ENCODE data around the gene PILRA. TPM values are rescaled to one million over a fixed set of nuclear protein-coding genes. Genes with fewer than 3 reads are reported as not detected.
A peak's percentile ranks its signal among the peaks of the same experiment; 100 is the strongest.

PILRA gene
- total and polyA plus RNA-seq, 2 experiments from 2014 or later = 0.38 to 5.3 TPM

- TF ChIP-seq, protein P1, sequence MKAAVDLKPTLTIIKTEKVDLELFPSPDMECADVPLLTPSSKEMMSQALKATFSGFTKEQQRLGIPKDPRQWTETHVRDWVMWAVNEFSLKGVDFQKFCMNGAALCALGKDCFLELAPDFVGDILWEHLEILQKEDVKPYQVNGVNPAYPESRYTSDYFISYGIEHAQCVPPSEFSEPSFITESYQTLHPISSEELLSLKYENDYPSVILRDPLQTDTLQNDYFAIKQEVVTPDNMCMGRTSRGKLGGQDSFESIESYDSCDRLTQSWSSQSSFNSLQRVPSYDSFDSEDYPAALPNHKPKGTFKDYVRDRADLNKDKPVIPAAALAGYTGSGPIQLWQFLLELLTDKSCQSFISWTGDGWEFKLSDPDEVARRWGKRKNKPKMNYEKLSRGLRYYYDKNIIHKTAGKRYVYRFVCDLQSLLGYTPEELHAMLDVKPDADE (IDR thresholded peaks at IDR 0.05) = peak; percentile 83
- peak; percentile 50 for TF ChIP-seq CREB1 (CRISPR knock-in tag; IDR thresholded peaks at IDR 0.05; ENCODE audit: low read depth)
- TF ChIP-seq ZNF462 (CRISPR knock-in tag; IDR thresholded peaks at IDR 0.05) = no peak
- no peak for TF ChIP-seq STAT1 (IDR thresholded peaks at IDR 0.05; ENCODE audit: unreplicated experiment)
- TF ChIP-seq POLR2AphosphoS5 (IDR thresholded peaks at IDR 0.05; ENCODE audit: low read depth) = peak; percentile 100
- Histone ChIP-seq H3K9me2 (ENCODE audit: insufficient read depth) (0 out of 2 replicates have a peak, but pooled peaks cover 3% of the 10 kb centered on the region), H3K36me3 (ENCODE audit: insufficient read depth) (no peaks in the 10 kb centered on the region), H3K79me2 (replicated peaks; ENCODE audit: insufficient read depth) (peaks cover 31% of the 10 kb centered on the region), H3K27me3 (ENCODE audit: insufficient read depth) (peaks cover 9% of the 10 kb centered on the region), H3K4me3 (peak within 1 kb of the TSS; percentile 67), H3K27ac (ENCODE audit: low read depth) (peak within 1 kb of the TSS; percentile 99), H3F3A (replicated peaks; ENCODE audit: low read depth) (peaks cover 17% of the 10 kb centered on the region; the same call in 1 of the 2 replicates), H2AFZ (no peak within 1 kb of the TSS), H3K4me1 (ENCODE audit: insufficient read depth) (peaks cover 21% of the 10 kb centered on the region; the same call in 1 of the 2 replicates), H4K20me1 (replicated peaks; ENCODE audit: insufficient read depth) (no peaks in the 10 kb centered on the region; the same call in 1 of the 2 replicates), H3K4me2 (peak within 1 kb of the TSS; percentile 79)
- Mint-ChIP-seq H3K9me3 (peaks cover 20% of the 10 kb centered on the region; the same call in 2 of the 3 replicates), H3K27ac (peak within 1 kb of the TSS; percentile 99), H3K4me1 (peaks cover 30% of the 10 kb centered on the region), H3K4me3 (peak within 1 kb of the TSS; percentile 92), H3K36me3 (ENCODE audit: low read depth) (peaks cover 38% of the 10 kb centered on the region), H3K27me3 (ENCODE audit: insufficient read depth, low read depth, poor library complexity) (peaks cover 32% of the 10 kb centered on the region)
- ATAC-seq (peak; percentile 61), DNase-seq (ENCODE audit: low spot score) (peak; percentile 98)
Measured at GRCh38 chr7:100428199-100428966, 55.1 kb downstream of the PILRA start, which contains the start of gene ZCWPW1. Gene ZCWPW1 (minus strand): TSS chr7:100428703. CDS start chr7:100420649, 8,054 bp downstream.
